HCEC 1CT (cell line): ENCODE measurements around the gene BRF1.
"Not testable (repeated sequence)": the region's sequence is repeated elsewhere in the genome, so short reads cannot be mapped to it uniquely, and the experiment has no call there.

Source experiments
- DNase-seq: peaks from one replicate; pipeline ENCODE4 v3.0.0-alpha.2; 2017

Gene BRF1, protein sequence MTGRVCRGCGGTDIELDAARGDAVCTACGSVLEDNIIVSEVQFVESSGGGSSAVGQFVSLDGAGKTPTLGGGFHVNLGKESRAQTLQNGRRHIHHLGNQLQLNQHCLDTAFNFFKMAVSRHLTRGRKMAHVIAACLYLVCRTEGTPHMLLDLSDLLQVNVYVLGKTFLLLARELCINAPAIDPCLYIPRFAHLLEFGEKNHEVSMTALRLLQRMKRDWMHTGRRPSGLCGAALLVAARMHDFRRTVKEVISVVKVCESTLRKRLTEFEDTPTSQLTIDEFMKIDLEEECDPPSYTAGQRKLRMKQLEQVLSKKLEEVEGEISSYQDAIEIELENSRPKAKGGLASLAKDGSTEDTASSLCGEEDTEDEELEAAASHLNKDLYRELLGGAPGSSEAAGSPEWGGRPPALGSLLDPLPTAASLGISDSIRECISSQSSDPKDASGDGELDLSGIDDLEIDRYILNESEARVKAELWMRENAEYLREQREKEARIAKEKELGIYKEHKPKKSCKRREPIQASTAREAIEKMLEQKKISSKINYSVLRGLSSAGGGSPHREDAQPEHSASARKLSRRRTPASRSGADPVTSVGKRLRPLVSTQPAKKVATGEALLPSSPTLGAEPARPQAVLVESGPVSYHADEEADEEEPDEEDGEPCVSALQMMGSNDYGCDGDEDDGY

DNA sequence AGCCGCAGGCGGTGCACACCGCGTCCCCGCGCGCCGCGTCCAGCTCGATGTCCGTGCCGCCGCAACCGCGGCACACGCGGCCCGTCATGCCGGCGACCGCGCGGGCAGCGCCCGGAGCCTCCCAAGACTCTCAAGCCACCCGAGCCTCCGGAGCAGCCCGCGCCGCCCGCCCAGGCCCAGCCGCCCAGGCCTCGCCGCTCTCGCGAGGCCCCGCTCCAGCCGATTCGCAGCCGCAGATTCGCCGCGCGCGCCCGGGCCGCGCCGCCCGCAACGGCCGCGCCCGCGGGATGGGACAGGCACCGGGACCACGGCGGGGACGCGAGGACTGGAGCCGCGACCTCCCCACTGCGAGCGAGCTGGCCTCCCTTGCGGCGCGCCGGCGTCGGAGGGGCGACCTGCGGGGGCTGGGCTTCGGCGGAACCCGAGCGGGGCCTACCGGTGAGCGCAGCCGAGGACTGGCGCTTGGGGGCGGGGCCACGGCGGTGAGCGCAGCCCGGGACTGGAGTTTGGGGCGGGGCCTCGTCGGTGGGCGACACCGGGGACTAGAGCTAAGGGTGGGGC, at the start of gene BRF1:
Gene BRF1 (minus strand): TSS at position 460 of the 561 bp plus-strand sequence. CDS start 372 bp downstream, at position 88.
- DNase-seq, result peak; percentile 89

DNA sequence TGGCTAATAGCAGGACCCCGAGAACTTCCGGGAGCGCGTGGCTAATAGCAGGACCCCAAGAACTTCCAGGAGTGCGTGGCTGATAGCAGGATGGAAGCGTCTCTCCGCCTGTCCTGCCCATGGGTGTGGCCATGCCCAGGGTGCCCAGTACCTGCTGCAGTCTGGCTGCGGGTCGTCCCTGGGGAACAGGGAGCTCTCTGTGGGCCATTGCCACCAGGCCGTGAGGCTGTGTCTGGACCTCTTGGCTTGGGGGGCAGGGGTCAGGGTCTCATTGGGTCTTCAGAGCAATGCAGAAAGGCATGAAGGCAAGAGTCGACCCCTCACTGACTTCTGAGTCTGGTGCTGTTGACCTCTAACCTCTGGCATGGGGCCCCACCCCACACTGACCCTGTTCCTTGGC, 49.2 kb upstream of the BRF1 start:
- no peak for DNase-seq

GRCh38 chr14:105348945-105349699, 48.3 kb upstream of the BRF1 start:
- DNase-seq, result no peak

GRCh38 chr14:105348169-105348944, 47.6 kb upstream of the BRF1 start:
- DNase-seq, result no peak

DNA sequence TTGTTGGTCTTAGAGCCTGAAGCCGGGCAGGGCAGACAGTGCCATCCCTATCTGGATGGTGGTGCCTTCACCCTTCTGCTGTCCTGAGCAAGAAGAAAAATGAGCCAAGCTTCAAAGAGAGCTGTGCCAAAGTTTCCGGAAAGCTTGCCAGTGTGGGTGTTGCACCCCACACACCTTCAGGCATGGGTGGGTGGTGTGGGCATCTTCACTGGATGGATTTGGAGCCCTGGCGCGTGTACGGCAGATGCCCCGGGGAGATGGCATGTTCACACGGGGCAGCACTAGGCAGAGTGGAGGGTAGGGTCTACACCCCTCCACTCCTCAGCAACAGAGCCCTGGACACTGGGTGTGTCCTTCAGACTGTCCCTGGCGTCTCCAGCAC, 46.8 kb upstream of the BRF1 start:
- no peak for DNase-seq

DNA sequence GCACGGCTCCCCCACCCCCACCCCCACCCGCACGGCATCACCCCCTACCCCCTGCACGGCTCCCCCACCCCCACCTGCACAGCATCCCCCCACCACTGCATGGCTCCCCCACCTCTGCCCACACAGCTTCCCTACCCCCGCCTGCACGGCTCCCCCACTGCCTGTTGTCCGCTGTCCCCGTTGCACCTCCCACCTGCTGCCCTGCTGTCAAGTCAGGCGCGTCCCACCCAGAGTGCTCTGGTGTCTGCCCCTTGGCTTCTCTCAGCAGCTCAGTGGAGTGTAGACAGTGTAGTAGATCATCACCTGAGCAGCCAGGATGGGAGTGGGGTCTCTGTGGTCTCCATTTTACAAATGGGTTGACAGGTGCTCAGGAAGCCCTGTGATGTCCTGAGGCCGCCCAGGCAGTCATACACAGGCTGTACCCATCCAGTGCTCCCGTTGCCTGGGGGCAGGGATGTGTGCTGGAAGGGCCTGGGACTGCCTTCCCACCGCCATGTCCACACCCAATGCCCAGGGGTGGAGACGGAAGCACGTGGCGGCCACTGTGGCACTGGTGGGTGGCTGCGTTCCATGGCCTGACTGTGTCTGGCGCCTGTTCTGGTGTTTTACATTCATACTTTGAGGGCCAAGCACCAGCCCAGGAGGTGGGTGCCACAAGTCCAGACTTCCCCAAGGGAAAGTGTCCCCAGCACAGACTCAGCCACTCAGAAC, 46.2 kb upstream of the BRF1 start:
- no peak for DNase-seq

GRCh38 chr14:105346200-105346533, 45.4 kb upstream of the BRF1 start:
- DNase-seq, result no peak

- no peak for DNase-seq
These were observed 42.4 kb upstream of the BRF1 start for GRCh38 chr14:105343194-105343593.

GRCh38 chr14:105340821-105341733, 40.3 kb upstream of the BRF1 start:
- no peak for DNase-seq

GRCh38 chr14:105337966-105338741, 37.4 kb upstream of the BRF1 start:
- DNase-seq, result no peak

DNA sequence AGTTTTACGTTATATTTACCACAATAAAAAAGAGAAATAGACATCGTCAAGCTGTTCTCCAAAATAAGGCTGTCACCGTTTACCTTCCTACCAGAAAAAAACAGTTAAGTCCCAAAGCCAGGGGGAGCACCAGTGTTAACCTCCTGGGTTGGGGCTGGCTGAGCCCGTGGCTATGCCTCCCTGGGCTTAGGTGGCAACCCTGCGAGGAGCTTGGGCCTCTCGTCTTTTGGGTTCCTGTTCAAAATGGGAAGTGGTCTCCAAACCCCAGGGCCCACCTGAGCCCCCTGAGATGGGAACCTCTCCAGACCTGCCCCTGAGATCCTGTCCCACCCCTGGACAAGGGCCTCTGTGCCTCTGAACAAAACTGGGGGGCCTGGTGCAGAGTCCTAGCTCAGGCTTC, 36.6 kb upstream of the BRF1 start:
- no peak for DNase-seq

DNA sequence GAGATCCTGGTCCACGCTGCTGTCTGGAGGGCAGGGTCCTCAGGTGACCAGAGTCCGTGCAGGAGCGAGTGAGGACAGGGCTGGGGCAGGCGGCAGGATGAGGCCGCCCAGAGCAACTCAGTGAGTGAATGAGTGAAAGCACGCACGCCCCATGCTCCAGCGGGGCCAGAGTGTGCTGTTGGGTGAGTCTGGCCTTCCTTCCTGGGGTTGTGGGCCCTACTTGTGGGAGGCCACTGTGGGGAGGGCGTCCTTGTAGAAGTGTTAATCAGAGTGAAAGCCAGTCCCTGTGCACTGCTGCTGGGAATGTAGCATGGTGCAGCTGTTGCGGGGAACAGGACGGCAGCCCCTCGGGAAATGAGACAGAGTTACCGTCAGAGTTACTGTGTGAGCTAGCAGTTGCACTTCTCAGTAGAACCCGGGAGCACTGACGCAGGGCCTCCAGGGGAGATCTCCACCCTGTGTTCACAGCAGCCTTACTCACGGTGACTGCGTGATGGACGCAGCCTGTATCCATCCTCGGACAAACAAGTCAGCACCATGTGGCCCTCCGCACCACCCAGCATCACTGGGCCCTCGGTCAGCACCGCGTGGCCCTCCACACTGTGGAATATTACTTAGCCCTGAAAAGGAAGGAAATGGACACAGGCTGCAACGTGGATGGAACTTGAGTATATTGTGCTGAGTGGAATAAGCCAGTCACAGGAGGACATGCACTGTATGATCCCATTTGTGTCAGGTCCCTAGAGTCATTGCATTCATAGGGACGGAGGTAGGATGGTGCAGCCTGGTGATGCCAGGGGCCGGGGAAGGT, 35.9 kb upstream of the BRF1 start:
- no peak for DNase-seq

GRCh38 chr14:105335735-105336476, 35.1 kb upstream of the BRF1 start:
- DNase-seq, result no peak

DNA sequence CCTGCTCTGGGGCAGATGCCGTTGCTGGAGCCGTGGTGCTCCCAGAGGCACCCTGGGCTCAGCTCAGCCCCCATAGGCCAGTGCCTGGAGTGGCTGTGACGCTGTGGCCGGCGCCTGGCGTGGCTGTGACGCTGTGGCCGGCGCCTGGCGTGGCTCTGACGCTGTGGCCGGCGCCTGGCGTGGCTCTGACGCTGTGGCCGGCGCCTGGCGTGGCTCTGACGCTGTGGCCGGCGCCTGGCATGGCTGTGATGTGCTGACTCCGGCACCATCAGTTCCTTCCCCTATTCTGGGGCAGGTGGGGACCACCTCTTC, 34.4 kb upstream of the BRF1 start:
- DNase-seq, result not testable (repeated sequence)

DNA sequence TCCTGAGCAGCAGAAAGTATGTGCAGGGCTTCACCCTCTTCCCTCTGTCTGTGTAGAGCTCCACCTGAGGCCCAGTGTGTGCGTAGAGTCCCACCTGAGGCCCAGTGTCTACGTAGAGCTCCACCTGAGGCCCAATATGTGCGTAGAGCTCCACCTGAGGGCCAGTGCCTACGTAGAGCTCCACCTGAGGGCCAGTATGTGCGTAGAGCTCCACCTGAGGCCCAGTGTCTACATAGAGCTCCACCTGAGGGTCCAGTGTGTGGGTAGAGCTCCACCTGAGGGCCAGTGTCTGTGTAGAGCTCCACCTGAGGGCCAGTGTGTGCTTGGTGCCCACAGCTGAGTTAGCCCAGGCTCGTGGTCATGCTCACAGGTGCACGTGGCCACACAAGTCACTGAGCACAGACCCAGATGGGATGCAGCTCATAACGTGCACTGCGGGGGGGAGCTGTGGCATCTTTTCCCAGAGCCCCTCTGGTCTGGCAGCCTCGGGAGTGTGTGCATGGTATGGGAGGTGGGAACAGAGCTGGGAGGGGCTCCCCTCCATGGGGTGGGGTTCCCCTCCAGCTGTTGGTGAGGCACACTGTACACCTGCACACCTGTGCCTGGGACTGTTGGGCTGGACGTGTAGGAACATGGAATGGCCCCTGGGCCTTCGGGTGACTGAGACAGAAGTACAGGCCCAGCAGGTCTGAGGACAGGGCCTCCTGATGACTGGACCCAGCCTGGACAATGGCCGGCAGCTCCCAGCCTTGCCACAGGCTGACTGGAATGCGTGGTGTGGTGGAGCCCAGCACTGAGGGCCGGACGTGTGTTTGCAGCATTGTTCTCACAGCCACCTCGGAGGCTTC, 33.8 kb upstream of the BRF1 start:
- no peak for DNase-seq

GRCh38 chr14:105333613-105334364, 33.0 kb upstream of the BRF1 start:
- no peak for DNase-seq

DNA sequence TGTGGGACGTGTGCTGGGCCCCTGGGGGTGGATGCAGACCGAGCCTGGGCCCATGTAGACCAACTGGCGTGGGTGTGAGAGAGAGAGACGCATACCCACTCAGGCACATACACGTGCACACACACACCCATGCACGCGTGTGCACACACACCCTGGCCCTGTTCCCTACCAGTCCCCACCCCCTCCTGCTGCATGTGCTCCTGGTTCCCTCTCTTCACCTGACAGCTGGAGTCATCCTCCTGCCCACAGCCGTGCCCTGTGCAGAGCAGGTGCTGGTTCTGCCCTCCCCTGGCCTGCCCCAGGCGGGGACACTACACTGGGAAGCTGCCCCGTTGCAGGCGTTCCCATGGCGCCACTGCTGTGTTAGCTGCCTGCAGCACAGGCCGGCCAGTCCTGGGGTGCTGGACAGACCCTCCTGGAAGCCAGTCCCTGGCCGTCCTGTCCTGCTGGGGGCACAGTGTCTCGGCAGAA, 32.3 kb upstream of the BRF1 start:
- DNase-seq, result no peak
